ENCODE results near the gene BTD.

DNA sequence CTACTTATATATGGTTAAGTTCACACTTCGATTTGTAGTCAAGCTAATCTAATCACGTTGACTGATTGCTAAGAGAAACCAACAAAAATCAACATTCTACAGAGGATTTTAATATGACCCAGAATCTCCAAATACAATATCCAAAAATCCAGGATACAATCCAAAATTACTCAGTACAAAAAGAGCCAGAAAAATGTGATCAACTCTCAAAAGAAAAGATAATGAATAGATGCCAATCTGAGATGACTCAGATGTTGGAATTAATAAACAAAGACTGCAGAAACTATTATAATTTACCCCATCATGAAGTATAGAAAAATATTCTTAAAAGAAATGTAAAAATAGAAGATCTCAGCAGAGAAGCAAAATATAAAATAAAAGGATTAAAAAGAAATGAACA is 22.5 kb upstream of the BTD start:
- TF ChIP-seq RARB (CRISPR knock-in tag; IDR thresholded peaks at IDR 0.05) (no peak), SNAI2 (CRISPR knock-in tag; IDR thresholded peaks at IDR 0.05) (no peak)
- TF ChIP-seq, protein P1, sequence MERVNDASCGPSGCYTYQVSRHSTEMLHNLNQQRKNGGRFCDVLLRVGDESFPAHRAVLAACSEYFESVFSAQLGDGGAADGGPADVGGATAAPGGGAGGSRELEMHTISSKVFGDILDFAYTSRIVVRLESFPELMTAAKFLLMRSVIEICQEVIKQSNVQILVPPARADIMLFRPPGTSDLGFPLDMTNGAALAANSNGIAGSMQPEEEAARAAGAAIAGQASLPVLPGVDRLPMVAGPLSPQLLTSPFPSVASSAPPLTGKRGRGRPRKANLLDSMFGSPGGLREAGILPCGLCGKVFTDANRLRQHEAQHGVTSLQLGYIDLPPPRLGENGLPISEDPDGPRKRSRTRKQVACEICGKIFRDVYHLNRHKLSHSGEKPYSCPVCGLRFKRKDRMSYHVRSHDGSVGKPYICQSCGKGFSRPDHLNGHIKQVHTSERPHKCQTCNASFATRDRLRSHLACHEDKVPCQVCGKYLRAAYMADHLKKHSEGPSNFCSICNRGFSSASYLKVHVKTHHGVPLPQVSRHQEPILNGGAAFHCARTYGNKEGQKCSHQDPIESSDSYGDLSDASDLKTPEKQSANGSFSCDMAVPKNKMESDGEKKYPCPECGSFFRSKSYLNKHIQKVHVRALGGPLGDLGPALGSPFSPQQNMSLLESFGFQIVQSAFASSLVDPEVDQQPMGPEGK (CRISPR knock-in tag; IDR thresholded peaks at IDR 0.05; ENCODE audit: borderline replicate concordance) = no peak

All from SK-N-SH treated with all-trans-retinoic acid at 6 μM for 48 hours (cell line).